Activated gamma-delta T cell (primary cell): ENCODE results near the gene GHRL.

ENCODE experiments used
- DNase-seq: peaks from one replicate; lab custom pipeline; 2025; lab: John Stamatoyannopoulos, UW

The GHRL gene

GRCh38 chr3:10327592-10327991 is 34.8 kb upstream of the GHRL start:
- DNase-seq, result no peak

GRCh38 chr3:10322352-10322710 is 29.6 kb upstream of the GHRL start:
- DNase-seq, result no peak

DNA sequence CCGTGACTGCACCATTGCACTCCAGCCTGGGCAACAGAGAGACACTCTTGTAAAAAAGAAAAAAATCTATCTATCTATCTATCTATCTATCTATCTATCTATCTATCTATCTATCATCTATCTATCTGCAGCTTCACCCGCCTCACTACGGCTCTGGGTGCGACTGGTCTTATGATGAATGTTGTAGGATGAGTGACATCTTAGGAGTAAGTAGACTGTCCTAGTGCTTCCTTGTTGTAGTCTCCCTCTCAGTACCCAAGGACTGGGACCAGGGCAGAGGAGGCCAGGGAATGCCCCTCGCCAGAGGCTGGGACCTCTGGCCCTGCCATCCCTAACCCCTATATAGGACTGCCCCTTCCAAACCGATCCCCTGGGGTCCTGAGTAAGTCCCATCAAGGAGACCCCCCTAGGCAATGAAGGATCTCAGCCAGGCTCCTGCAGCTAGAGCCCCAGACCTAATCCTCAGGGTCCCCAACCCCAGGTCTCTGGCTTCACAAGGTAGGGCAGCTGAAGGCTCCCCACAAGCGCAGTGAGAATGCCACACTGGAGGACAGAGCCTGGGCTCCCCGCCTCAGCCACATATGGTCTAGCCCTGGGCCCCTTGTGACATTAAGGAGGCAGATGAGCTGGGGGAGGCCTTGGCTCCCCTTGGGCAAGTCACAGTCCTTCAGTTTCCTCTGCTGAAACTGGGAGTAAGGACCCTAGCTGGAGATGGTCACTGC is 29.0 kb upstream of the GHRL start:
- DNase-seq, result no peak

DNA sequence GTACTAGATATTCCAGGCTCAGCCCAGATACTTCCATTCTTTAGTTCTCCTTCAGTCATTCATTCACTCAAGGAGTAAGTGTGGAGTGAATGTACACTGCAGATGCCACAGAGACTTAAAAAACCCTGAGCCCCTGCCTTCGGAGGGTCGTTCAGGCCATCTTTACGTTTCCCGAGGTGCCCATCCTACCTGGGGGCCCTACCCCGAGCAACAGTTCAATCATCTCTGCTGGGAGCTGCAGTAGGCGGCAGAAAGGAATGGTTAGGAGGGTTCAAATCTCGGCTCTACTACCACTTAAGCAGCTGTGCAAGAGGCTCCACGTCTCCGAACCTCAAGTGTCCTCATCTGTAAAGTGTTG is 27.6 kb upstream of the GHRL start:
- DNase-seq, result no peak

DNA sequence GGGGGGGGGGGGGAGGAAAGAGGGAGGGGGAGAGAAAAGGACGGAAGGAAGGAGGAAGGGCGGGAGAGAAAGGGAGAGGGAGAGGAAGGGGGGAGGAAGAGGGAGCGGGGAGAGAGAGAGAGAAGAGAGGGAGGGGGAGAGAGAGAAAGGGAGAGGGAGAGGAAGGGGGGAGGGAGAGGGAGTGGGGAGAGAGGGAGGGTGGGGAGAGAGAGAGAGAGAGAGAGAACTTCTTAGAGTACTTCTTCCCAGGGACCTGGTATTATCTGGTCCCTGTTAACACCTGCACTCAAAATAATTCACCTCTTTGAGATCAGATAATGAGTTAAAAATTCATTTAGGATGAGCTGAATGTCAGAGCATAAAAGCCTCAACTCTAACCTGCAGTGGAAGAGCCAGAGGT is 27.1 kb upstream of the GHRL start:
- DNase-seq, result no peak

DNA sequence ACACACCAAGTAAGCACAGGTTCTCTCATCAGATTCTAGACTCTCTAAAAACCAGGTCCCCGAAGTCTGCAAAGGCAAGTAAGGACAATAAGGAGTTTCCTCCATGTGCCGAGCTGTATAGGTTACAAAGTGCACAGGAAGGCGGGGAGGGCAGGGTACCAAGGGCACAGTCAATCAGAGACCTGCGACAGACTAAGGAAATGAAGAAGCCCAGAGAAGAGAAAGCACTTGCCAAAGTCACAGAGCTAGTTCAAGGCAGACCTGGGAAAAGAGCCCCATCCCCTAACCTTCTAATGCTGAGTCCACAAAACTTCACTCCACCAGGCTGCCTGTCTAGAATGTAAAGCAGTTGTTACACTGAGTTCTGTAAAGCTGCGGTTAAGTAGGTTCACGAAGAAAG is 26.5 kb upstream of the GHRL start:
- DNase-seq, result no peak

DNA sequence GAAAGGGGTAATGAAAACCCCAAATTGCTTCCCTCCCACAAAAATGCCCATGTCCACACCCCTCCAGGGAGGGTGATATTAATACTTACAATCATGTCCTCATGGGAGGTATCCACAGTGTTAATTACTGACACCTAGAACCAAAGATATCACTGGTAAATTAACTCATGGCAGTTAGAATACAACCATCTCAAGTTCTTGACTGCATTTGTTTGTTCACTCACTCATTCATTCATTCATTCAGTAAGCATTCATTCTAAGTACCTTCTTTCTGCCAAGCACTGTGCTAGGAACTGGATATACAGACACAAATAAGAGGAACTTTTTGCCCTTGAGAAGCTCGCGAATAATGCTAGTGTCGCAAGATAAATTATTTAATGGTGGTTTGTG is 25.2 kb upstream of the GHRL start:
- DNase-seq, result no peak

- DNase-seq, result no peak
These were observed 24.7 kb upstream of the GHRL start for GRCh38 chr3:10317311-10317960.

- no peak for DNase-seq
These were observed 23.1 kb upstream of the GHRL start for GRCh38 chr3:10315771-10316344.

DNA sequence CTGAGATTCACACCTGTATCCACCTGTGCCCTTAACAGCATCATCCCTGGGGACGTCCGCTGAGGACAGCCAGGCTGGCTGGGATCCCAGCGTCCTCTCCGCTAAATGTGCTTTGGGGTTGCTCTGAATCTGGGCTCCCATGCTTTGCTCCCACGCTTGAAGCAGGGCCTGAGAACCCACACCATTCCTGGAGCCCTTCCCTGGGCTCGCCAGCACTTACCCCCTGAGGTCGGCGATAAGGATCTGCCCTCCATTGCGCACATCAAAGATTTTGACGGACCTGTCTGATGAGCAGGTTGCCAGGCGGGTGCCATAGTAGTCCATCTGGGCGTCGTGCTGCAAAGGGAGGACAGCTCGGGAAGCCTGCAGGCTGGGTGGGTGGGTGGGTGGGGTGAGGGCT is 22.4 kb upstream of the GHRL start:
- no peak for DNase-seq

DNA sequence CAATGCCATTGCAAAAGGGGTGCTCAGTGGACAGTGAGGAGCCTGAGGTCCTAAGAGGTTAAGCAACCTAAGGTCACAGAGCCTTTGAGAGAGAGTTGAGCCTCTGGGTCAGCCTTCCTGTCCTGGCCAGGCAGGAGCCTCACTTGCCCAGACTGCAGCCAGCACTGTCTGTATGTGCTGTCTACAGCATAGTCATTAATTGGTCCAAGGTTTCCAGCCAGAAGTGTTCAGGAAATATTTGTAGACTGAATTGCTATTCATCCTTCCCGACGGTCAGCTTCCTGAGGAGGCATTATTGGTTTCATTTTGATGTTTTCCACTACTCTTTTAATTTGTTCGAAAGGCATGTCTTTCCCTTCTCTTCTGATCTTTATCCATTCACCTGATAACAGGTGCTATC is 20.1 kb upstream of the GHRL start:
- no peak for DNase-seq

DNA sequence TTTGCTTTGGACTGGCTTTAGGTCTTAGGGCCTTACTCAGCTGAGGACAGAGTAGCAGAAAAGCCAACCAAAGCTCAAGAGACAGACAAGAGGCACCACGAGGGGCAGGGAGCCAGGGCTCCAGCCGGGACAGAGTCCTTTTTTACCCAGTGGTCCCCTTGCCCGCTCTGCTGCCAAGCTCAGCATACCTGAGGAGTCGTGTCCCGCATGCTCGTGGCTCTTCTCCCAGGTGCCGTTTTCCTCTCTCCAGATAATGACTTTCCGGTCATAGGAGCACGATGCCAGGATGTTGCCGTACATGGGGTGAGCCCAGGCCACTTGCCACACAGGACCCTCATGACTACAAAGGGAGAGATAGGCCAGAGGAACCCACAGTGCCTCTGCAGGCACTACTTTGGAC is 19.6 kb upstream of the GHRL start:
- DNase-seq, result no peak

GRCh38 chr3:10311710-10312109 is 19.0 kb upstream of the GHRL start:
- no peak for DNase-seq

DNA sequence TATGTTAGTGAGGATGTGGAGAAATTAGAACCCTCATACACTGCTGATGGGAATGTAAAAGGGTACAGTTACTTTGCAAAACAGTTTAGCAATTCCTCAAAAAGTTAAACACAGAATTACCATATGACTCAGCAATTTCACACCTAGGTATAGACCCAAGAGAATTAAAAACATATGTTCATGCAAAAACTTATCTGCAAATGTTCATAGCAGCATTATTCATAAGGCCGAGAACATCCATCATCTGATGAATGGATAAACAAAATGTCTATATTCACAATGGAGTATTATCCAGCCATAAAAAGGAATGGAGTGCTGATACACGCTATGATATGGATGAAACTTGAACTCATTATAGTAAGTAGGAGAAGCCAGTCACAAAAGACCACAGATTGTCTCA is 17.8 kb upstream of the GHRL start:
- no peak for DNase-seq

GRCh38 chr3:10309736-10310135 is 17.0 kb upstream of the GHRL start:
- no peak for DNase-seq

DNA sequence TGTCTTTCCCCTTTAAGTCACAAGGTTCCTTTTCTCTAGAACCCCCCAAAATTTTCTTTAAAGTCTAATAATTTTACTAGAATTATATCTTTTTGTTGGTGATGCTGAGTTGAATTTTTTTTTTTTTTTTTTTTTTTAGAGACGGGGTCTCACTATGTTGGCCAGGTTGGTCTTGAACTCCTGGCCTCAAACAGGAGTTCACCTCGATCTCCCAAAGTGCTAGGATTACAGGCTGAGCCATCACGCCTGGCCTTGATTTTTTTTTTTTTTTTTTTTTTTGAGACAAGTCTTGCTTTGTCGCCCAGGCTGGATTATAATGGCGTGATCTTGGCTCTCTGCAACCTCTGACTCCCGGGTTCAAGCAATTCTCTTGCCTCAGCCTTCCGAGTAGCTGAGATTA is 15.9 kb upstream of the GHRL start:
- no peak for DNase-seq

- no peak for DNase-seq
These were observed 13.4 kb upstream of the GHRL start for GRCh38 chr3:10306156-10306555.

DNA sequence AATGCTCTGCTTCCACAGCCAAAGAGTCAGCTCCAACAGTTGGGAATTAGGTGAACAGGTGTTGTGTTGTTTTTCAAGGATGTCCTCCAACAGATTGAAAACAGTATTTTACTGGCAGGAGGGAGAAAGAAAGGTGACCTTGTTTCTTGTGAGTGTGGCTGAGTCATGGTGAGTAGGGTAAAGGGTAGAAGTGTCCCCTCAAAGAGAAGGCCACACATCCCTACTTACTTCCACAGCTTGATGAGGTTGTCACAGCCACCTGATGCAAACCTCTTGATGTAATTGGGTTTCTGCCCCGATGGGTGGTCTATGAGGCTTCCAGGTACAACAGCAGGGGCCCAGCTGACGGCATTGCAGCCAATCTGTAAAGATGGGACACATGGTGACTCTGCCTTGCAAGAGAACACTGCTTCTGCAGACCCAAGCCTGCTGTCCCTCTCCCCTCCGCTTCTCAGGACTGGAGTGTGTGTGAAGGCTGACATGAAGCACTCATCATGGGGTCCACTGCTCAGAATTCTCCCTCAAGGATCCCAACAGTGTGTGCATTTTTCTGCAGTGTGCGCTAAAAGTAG is 12.7 kb upstream of the GHRL start:
- no peak for DNase-seq

DNA sequence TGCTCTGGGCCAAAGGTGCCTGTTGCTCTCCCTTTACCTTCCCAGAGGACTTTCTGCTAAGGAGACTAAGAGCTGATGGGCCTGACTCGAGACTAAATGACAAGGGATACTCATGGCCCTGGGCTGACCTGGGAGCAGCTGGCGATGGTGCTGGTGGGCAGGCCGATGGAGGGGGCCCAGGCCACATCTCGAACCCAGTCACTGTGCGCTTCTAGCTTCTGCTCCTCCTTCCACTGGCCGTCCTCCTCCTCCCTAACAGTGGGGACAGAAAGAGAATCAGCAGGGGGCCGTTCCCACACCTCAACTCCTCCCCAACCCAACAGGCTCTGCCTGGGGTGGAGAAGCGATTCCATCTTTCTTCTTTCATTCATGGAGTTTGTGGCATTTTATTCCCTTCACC is 12.2 kb upstream of the GHRL start:
- DNase-seq, result no peak

DNA sequence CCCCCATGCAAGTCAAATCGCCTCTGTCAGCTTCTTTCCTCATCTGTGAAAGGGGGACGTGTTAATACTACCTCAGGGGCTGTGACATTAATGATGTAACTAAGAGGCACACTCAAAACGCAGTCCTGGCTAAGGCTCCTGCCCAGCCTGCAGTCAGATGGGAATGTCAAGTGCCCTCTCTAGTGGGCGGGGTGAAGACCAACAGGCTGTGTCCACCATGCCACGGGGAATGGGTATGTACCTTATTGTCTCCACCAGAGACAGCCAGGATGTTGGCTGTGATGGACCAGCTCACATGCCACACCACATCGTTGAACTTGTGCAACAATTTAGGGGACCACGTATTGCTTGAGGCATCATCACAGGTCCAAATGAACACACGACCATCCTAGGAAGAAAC is 11.0 kb upstream of the GHRL start:
- DNase-seq, result no peak

- no peak for DNase-seq
These were observed 10.4 kb upstream of the GHRL start for GRCh38 chr3:10303105-10303504.

DNA sequence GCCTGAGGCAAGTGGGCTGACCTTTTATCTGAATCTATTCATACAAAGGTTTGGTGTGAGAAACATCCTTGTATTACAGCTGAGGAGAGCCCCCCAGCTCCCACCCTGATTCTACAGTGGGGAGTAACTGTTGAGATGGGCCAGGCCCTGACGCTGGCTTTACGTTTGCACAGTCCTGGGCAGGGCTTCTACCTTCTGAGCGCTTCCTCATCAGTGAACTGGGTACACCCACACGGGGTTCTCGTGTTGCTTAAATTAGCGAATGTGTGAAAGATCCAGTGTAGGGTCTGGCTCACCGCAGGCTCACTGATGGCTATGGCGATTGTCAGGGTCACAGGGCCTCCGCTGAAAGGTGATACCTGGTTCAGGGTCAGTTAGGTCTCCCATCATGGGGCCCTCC is 7.3 kb upstream of the GHRL start:
- DNase-seq, result no peak

DNA sequence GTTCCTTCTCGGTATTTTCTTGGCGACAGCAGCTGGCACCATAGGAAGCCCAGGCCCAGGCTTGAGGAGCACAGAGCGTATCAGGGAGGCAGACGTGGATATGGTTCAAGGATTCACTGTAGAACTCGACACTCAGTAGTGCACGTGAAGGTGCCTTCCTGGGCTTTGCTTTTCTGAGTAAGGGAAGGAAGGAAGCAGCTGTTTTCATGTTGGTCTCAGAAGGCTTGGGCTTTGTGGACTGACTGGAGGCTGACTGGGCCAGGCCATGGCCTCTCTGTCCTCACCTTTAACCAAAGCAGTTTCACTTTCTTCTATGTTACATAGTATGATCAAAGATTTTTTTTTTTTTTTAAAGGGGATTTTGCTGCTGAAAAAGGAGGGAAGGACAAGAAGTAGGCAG is 6.9 kb upstream of the GHRL start:
- no peak for DNase-seq

DNA sequence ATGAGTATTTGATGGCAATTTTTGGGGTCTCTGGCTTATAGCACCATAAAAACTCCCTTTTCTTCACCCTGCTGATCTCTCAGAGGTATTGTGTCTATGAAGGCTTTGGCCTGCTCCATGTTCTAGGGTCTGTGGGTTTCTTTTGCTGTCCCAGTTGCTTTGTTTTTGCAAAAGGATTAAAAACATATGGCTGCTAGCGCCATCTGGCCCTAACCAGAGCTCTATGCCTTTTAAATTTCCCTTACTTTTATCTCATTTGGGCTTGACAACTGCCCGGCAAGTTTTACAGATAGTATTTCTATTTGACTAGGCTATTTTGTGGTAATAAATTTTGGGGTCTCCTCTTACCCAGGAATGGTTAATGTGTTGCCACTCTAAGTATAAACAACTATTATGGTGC is 6.4 kb upstream of the GHRL start:
- DNase-seq, result no peak
